Uterus (tissue), 4 donors: ENCODE data around the gene CDH4. TPM values are rescaled to one million over a fixed set of nuclear protein-coding genes. Genes with fewer than 3 reads are reported as not detected.

Source experiments
- DNase-seq, 2 donors: peaks; one replicate each; pipeline ENCODE4 v3.0.0-alpha.2; 2019 to 2020
- H3K27ac ChIP-seq, 2 donors: fragments of 200-600 bp; sonication (generic); 1 replicate in 1 of 2; 2 replicates in 1 of 2; pipeline ENCODE4 v1.5.1; 2016 to 2018
- H3K27me3 ChIP-seq, 2 donors: fragments of 200-600 bp; sonication (generic); one replicate each; pipeline ENCODE4 v1.5.1; 2018 to 2019; ENCODE audit warnings: control low read depth in 1 of 2
- H3K36me3 ChIP-seq, 2 donors: fragments of 200-600 bp; sonication (generic); one replicate each; pipeline ENCODE4 v1.5.1; 2019; ENCODE audit warnings: control low read depth in 1 of 2
- H3K4me1 ChIP-seq, 2 donors: fragments of 200-600 bp; sonication (generic); one replicate each; pipeline ENCODE4 v1.5.1; 2018 to 2019; ENCODE audit warnings: control low read depth in 1 of 2
- H3K4me3 ChIP-seq, 2 donors: fragments of 200-600 bp; sonication (generic); 1 replicate in 1 of 2; 2 replicates in 1 of 2; pipeline ENCODE4 v1.5.1; 2018 to 2019; ENCODE audit warnings: mild to moderate bottlenecking in 1 of 2
- H3K9me3 ChIP-seq, 2 donors: fragments of 200-600 bp; sonication (generic); one replicate each; pipeline ENCODE4 v1.5.1; 2019; ENCODE audit warnings: control low read depth in 1 of 2
- CTCF ChIP-seq, 4 experiments: fragments of 200-600 bp in 2 of 4; fragments of 450-650 bp in 2 of 4; sonication (generic) in 2 of 4; IDR thresholded peaks; one replicate each; pipeline ENCODE4 v1.5.1; 2016 to 2019; ENCODE audit warnings: antibody characterized with exemption in 4 of 4, mild to moderate bottlenecking in 2 of 4, moderate library complexity in 1 of 4
- POLR2A ChIP-seq, 2 donors: fragments of 450-650 bp; IDR thresholded peaks; one replicate each; pipeline ENCODE4 v1.6.1; 2016; ENCODE audit warnings: antibody characterized with exemption in 2 of 2, mild to moderate bottlenecking in 1 of 2, moderate library complexity in 1 of 2
- intact Hi-C: fragments of 100-400 bp; cut with DNase I; formaldehyde crosslinking; loops from one replicate; pipeline ENCODE4 v1.15.1; 2023; ENCODE audit warnings: low total_unique reads
- total RNA-seq, 4 donors: library from RNA; depleted of rRNA in 3 of 4; stranded (reverse); fragments of >200 nt in 3 of 4; gene quantifications; one replicate each; pipeline versions ENCODE4 v1.1.0 to v1.2.4, GENCODE V29; 2014 to 2023
- donor health status: DM: yes; HTN: yes; CAD: no.

The CDH4 gene
- total RNA-seq, 4 donors from 2014 or later: under 0.01 to 0.55 TPM; not detected in 2

- Histone ChIP-seq H3K4me1 (no peaks in the 10 kb centered on the region), H3K36me3 (no peaks in the 10 kb centered on the region), H3K27ac (no peak overlapping the region), H3K9me3 (no peaks in the 10 kb centered on the region), H3K27me3 (no peaks in the 10 kb centered on the region), H3K4me3 (no peak overlapping the region)
- DNase-seq: no peak
- no peak for TF ChIP-seq CTCF (IDR thresholded peaks at IDR 0.05)
- TF ChIP-seq POLR2A (IDR thresholded peaks at IDR 0.05): no peak
- intact Hi-C loops: no loop called here
These were observed 724.2 kb downstream of the CDH4 start for GRCh38 chr20:61976263-61976643.

GRCh38 chr20:61976644-61977418 is 724.8 kb downstream of the CDH4 start:
- no peak overlapping the region for H3K4me3 ChIP-seq
- TF ChIP-seq CTCF (IDR thresholded peaks at IDR 0.05) (no peak), POLR2A (IDR thresholded peaks at IDR 0.05) (no peak)
- intact Hi-C loops: no loop called here
- no peaks in the 10 kb centered on the region for H3K36me3 ChIP-seq
- no peaks in the 10 kb centered on the region for H3K27me3 ChIP-seq
- no peaks in the 10 kb centered on the region for H3K4me1 ChIP-seq
- H3K9me3 ChIP-seq: no peaks in the 10 kb centered on the region
- no peak overlapping the region for H3K27ac ChIP-seq
- DNase-seq: no peak

GRCh38 chr20:61977419-61977786 is 725.3 kb downstream of the CDH4 start:
- no peak overlapping the region for H3K4me3 ChIP-seq
- DNase-seq: no peak
- H3K27ac ChIP-seq: no peak overlapping the region
- intact Hi-C loops: no loop called here
- no peaks in the 10 kb centered on the region for H3K4me1 ChIP-seq
- H3K9me3 ChIP-seq: no peaks in the 10 kb centered on the region
- H3K36me3 ChIP-seq: no peaks in the 10 kb centered on the region
- TF ChIP-seq POLR2A (IDR thresholded peaks at IDR 0.05): no peak
- no peak for TF ChIP-seq CTCF (IDR thresholded peaks at IDR 0.05)
- H3K27me3 ChIP-seq: no peaks in the 10 kb centered on the region

- intact Hi-C loops: no loop called here
- Histone ChIP-seq H3K27me3 (no peaks in the 10 kb centered on the region), H3K27ac (no peak overlapping the region), H3K4me3 (no peak overlapping the region), H3K9me3 (no peaks in the 10 kb centered on the region), H3K36me3 (no peaks in the 10 kb centered on the region), H3K4me1 (no peaks in the 10 kb centered on the region)
- no peak for TF ChIP-seq CTCF (IDR thresholded peaks at IDR 0.05)
- DNase-seq: no peak
These were observed 726.4 kb downstream of the CDH4 start for GRCh38 chr20:61978491-61978890.

- intact Hi-C loops: no loop called here
- H3K4me3 ChIP-seq: no peak overlapping the region
- no peak for TF ChIP-seq POLR2A (IDR thresholded peaks at IDR 0.05)
- H3K9me3 ChIP-seq: no peaks in the 10 kb centered on the region
- no peaks in the 10 kb centered on the region for H3K36me3 ChIP-seq
- DNase-seq: no peak
- no peaks in the 10 kb centered on the region for H3K27me3 ChIP-seq
- H3K27ac ChIP-seq: no peak overlapping the region
- no peaks in the 10 kb centered on the region for H3K4me1 ChIP-seq
These were observed 727.0 kb downstream of the CDH4 start for GRCh38 chr20:61979090-61979489.
